ENCODE measurements around the gene CLIC2. TPM values are rescaled to one million over a fixed set of nuclear protein-coding genes. Genes with fewer than 3 reads are reported as not detected.

The CLIC2 gene
- total RNA-seq, 1 donor from 2014 or later: 13.6 TPM

DNA sequence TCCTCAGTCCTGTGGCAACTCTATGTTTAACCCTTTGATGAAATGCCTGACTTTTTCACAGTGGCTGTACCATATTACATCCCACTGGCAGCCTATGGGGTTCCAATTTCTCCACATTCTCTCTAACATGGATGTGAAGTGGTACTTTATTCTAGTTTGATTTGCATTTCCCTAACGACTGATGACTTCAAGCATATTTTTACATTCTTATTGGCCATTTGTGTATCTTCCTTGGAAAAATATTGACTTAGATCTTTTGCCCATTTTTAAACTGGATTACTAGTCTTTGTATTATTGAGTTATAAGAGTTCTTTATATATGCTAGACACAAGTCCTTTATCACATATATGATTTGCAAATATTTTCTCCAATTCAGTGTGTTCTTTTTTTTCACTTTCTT lies 68.0 kb downstream of the CLIC2 start:
- DNase-seq: no peak
- intact Hi-C loops (cut with micrococcal nuclease): no loop called here
- no peak for ATAC-seq

DNA sequence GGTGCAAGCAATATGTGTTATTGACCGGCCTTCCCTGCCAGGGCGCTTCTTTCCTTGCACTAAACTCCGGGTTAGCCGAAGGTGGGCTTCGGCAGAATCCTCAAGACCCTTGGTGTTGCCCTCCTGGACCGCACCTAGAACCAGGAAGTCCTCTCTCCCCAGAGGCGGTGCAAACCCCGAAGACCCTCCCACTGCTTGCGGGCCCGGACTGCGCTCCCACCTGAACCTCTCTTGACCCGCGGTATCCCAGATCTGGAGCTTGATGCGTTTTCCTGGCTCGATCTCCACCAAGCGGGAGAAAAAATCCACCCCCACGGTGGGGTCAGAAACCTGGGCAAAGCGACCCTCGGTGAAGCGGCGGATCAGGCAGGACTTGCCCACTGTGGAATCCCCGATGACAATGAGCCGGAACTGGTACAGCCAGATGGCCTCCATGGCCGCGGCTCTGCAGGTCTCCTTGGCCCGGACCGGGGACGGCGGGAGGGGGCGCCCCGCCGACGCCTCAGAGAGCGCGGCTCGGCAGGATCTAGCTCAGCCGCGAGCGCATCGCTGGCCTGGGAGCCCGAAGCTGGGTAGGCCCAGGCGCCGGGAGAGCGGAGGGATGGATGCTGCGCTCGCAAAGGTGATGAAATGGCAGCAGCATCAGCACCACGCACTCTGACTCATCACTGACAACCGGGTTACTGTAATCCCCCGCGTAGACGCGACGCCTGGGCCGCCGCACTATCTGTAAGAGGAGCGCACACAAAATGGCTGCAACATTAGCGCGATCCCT lies 70.4 kb downstream of the CLIC2 start, which contains the start of gene RAB39B:
Gene RAB39B (minus strand): TSS at position 638 of the 775 bp plus-strand sequence. CDS start 203 bp downstream, at position 435.
- intact Hi-C loops (cut with micrococcal nuclease): no loop called here
- peak; percentile 83 for ATAC-seq
- peak; percentile 60 for DNase-seq

DNA sequence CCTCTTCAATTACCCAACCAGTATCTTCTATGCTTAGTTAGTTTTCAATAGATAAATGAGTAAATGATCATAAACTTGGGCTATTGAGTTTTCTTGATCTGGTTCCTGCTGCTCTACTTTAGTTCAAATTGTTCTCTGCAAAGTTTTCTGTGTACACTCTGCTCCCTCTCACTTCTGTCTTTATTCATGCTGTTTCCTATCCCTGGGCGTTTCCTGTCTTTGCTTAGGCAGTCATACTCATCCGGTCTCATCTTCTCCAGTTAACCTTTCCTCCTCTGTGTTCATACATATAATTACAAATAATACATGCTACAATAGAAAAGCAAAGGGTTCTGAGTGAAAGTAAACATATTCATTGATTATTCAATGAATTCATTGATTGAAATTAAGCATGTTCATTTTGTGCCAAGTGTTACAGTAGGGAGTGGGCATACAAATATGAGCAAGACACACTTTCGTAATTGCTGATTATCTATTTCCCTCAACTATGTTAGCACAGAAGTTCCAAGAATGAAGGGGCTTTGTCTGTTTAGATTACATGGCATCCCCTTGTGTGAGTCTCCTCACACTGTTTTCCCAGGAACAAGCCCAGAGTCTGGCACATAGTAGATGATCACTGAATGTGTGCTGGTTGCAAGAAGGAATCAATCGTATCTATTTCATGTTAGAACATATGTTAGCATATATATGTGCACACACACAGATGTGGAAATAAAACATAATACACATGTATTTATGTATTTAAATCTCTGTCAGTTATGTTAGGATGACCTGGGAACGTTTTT lies 71.3 kb downstream of the CLIC2 start:
- DNase-seq (no peak), ATAC-seq (no peak)
- intact Hi-C loops (cut with micrococcal nuclease): no loop called here

DNA sequence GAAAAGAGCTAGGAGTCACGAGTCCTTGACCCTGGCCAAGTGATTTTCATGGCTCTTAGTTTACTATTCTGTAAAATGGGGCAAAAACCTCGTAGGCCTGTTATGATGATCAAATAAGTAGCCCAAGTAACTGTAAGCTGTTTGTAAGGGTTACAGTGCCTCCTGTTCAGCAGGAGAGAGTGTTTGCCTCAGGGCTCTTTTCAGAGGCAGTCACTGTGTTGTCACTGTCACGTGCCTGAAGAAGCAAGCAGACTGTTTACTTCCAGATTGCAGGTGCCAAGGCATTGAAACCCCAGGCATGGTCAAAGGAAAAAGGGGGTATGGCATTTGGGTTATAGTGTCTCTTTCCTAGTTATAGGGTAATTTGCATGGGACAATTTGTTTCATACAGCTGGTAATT lies 74.7 kb downstream of the CLIC2 start:
- DNase-seq (no peak), ATAC-seq (no peak)
- intact Hi-C loops (cut with micrococcal nuclease): no loop called here

DNA sequence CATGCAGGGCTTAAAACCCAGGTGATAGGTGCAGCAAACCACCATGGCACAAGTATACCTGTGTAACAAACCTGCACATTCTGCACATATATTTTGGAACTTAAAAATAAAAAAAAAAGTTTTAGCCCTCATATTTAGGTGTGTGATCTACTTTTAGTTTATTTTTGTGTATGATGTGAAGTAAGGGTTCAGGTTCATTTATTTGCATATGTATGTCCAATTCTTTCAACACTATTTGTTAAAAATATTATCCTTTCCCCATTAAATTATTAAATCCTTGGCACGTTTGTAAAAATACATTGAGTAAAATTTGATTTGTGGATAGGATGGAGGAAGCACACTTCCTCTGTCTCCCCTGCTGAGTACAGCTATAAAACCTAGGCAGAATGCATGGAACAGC lies 83.0 kb downstream of the CLIC2 start:
- no peak for ATAC-seq
- intact Hi-C loops (cut with micrococcal nuclease): no loop called here
- DNase-seq: no peak

DNA sequence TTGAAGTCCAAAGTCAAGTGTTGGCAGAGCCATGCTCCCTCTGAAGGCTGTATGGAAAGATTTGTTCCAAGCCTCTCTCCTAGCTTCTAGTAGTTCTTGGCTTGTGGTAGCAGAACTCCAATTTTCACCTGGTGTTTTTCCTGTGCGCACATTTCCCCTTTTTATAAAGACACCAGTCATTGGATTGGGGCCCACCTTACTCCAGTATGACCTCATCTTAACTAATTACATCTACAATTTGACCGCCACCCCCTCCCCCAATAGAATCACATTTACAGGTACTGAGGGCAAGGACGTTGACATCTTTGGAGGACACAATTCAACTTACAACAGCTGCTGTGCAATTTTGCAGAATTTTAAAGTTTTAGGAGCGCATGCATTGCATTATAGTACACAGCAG lies 86.9 kb downstream of the CLIC2 start:
- no peak for ATAC-seq
- intact Hi-C loops (cut with micrococcal nuclease): no loop called here
- no peak for DNase-seq

DNA sequence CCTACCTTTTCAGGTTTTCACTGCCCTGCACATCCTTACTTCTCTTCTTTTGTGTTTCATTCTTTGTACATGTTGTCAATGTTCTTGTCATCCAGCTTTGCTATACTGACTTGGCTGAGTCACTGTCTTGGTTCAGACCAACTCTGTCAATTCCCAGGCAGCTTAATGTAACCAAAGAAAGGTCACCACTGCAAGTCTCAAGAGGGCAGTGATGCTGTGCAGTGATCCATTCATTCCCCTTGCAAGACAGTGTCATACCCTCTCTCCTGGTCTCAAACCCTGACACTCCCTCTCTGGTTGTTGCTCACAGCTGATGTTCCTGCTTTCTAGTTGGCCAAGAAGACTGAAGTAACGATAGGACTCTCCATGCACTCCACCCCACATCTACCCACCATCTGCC lies 87.7 kb downstream of the CLIC2 start:
- intact Hi-C loops (cut with micrococcal nuclease): no loop called here
- no peak for ATAC-seq
- DNase-seq: no peak

DNA sequence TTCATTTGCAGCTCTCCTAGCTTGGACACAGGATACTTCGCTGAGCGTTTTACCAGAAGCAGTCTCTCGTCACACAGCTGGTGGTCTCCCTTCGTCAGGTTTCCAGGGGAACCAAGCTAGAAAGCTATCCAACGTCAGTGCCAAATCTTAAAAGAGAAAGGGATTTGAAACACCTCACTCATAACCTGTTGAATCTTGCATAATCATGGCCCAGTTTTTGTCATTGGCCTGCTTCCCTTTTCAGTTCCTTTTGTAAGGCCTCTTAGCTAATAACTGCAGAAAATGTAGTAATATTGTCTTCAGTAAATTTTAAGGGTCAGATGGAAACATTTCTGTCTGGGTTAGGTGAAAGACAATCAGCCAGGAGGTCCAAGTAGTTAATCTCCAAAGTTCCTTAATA lies 92.1 kb downstream of the CLIC2 start:
- DNase-seq (no peak), ATAC-seq (no peak)
- intact Hi-C loops (cut with micrococcal nuclease): no loop called here

DNA sequence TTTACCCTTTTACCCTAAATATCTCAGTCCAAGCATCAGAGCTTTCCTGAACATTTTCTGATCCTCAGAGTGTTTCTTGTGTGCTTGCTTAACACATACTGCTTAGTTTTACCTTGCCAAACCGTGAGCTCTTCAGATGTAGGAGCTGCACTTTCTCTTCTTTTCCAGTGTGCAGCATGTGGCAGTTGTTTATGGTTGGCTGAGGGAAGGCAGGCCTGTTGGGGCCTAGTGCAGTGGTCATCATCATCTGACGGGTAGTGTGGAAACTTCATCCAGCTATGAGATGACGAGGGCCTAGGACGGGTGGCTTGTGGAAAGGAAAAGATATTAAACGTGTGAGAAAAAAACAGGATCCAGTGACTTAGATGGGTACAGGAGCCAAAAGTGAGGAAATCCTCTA lies 96.7 kb downstream of the CLIC2 start:
- no peak for ATAC-seq
- intact Hi-C loops (cut with micrococcal nuclease): no loop called here
- no peak for DNase-seq

DNA sequence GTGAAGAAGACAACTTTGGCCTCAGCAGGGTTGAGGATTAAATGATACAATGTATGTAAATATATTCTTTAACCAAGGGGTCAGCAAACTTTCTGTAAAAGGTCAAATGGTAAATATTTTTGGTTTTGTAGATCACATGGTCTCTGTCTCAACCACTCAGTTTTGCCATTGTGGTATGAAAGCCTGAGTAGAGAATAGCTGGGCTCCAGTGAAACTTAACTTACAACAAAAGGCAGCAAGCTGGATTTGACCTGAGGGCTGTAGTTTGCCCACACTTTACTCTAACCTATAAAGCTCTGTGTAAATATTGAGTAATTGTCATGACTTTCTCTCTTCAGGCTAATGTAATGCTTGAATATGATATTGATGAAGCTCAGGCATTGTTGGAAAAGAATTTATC lies 98.5 kb downstream of the CLIC2 start:
- intact Hi-C loops (cut with micrococcal nuclease): no loop called here
- DNase-seq (no peak), ATAC-seq (no peak)

DNA sequence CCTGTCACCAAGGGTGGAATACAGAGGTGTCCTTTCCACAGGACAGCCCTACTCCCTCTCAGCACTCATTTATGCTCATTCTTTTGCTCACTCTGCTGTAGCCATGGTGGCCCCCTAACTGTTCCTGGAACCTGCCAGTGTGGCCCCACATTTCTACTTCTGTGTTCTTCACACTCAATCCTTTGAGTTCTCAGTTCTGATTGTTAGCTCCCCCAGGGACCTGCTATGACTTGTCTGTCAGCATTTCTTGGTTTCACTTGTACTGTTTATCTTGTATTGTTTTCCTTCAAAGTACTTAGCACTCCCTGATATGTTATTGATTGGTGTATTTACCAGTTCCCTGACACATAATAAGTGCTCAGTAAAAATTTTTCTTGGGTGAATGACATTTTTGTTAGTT lies 103.3 kb downstream of the CLIC2 start:
- intact Hi-C loops (cut with micrococcal nuclease): no loop called here
- ATAC-seq (no peak), DNase-seq (no peak)

Small RNA genes within 50 kb of the gene (microRNA-seq; reads per million reads assigned to microRNA genes)
- not detected for gene MIR1184-2 (ENCODE audit: borderline number of aligned reads)

Other genes starting within 250 kb of the CLIC2 start
- gene VBP1, start 118.2 kb downstream of the CLIC2 start, total RNA-seq: 68.6 TPM
- not detected for gene RAB39B, start 70.1 kb downstream of the CLIC2 start, total RNA-seq
- gene F8A2, start 47.5 kb upstream of the CLIC2 start, total RNA-seq: not detected
- not detected for gene F8A3, start 124.0 kb upstream of the CLIC2 start, total RNA-seq